Natural killer cell (primary cell): ENCODE results near the gene ANOS1. TPM values are rescaled to one million over a fixed set of nuclear protein-coding genes. Genes with fewer than 3 reads are reported as not detected.

Source experiments
- ATAC-seq, 3 donors: fragments of 150-1000 bp in 2 of 3; fragments of 200-7000 bp in 1 of 3; cut with Tn5 transposase; 1 replicate in 1 of 3; 2 replicates in 2 of 3; pipeline ENCODE4 v1.10.0; 2021; ENCODE audit warnings: mild to moderate bottlenecking in 2 of 3, moderate library complexity in 2 of 3
- DNase-seq, 2 donors: peaks; one replicate each; pipeline versions ENCODE4 v3.0.0 to v3.0.0-alpha.2; 2013 to 2021; ENCODE audit warnings: mixed read lengths in 1 of 2
- H3K27ac ChIP-seq: one replicate; pipeline ENCODE4 v1.5.1; 2013; ENCODE audit warnings: mild to moderate bottlenecking, low read length
- H3K27me3 ChIP-seq: one replicate; pipeline ENCODE4 v1.6.1; 2013; ENCODE audit warnings: low read length; ENCODE audit not compliant: control insufficient read depth, insufficient read depth
- H3K36me3 ChIP-seq: one replicate; pipeline ENCODE4 v1.6.1; 2013; ENCODE audit warnings: low read length; ENCODE audit not compliant: control insufficient read depth, insufficient read depth
- H3K4me1 ChIP-seq: one replicate; pipeline ENCODE4 v1.6.1; 2013; ENCODE audit warnings: low read length; ENCODE audit not compliant: control insufficient read depth, insufficient read depth
- H3K4me3 ChIP-seq: one replicate; pipeline ENCODE4 v1.5.1; 2013; ENCODE audit warnings: low read length
- H3K9me3 ChIP-seq: one replicate; pipeline ENCODE4 v1.6.1; 2013; ENCODE audit warnings: low read length; ENCODE audit not compliant: control insufficient read depth, insufficient read depth
- H3K27ac Mint-ChIP-seq, 2 donors: one replicate each; pipeline ENCODE4 v1.8.0; 2022; ENCODE audit warnings: mild to moderate bottlenecking in 2 of 2, mixed read lengths in 2 of 2, moderate library complexity in 1 of 2
- H3K27me3 Mint-ChIP-seq, 2 donors: one replicate each; pipeline ENCODE4 v1.8.0; 2022; ENCODE audit warnings: low read depth in 2 of 2, mixed read lengths in 2 of 2
- H3K36me3 Mint-ChIP-seq: one replicate; pipeline ENCODE4 v1.8.0; 2022; ENCODE audit warnings: mixed read lengths
- H3K4me1 Mint-ChIP-seq, 2 donors: one replicate each; pipeline ENCODE4 v1.8.0; 2022; ENCODE audit warnings: mixed read lengths in 2 of 2
- H3K4me3 Mint-ChIP-seq: one replicate; pipeline ENCODE4 v1.8.0; 2022; ENCODE audit warnings: mild to moderate bottlenecking, moderate library complexity, mixed read lengths
- H3K9me3 Mint-ChIP-seq, 2 donors: one replicate each; pipeline ENCODE4 v1.8.0; 2022; ENCODE audit warnings: mixed read lengths in 2 of 2
- CTCF ChIP-seq: fragments of 200-600 bp; IDR thresholded peaks from one replicate; pipeline ENCODE4 v1.8.0; 2022; ENCODE audit warnings: antibody characterized with exemption
- WGBS: methylation state at CpG from one replicate; pipeline ENCODE4 v1.1.7; 2013; ENCODE audit warnings: missing lambda C conversion rate; ENCODE audit not compliant: insufficient coverage; 5-methylcytosine and 5-hydroxymethylcytosine counted together
- intact Hi-C: fragments of 100-400 bp; cut with micrococcal nuclease; formaldehyde crosslinking; loops from one replicate; pipeline ENCODE4 v1.14.2; 2022
- total RNA-seq, 4 donors: library from RNA; stranded (reverse); fragments of 120-200 nt in 1 of 4; gene quantifications; one replicate each; pipeline versions ENCODE4 v1.2.3 to v1.2.4, GENCODE V29; 2013 to 2022

ANOS1 gene
- total RNA-seq, 3 donors from 2014 or later (not counting 1 experiment from before 2014, with no cell fraction given), result not detected

- WGBS, result 65% methylated on average over 2 of the region's 6 CpGs
- no peaks in the 10 kb centered on the region for H3K4me1 ChIP-seq
- Mint-ChIP-seq H3K27ac (no peak overlapping the region), H3K27me3 (peaks cover 0 to 3% of the 10 kb centered on the region in 2 donors), H3K36me3 (no peaks in the 10 kb centered on the region), H3K4me1 (no peaks in the 10 kb centered on the region), H3K9me3 (peaks cover 0 to 3% of the 10 kb centered on the region in 2 donors), H3K4me3 (no peak overlapping the region)
- no peaks in the 10 kb centered on the region for H3K9me3 ChIP-seq
- no peak overlapping the region for H3K4me3 ChIP-seq
- no peaks in the 10 kb centered on the region for H3K36me3 ChIP-seq
- TF ChIP-seq CTCF, result no peak
- ATAC-seq (no peak), DNase-seq (no peak)
- H3K27me3 ChIP-seq, result no peaks in the 10 kb centered on the region
- H3K27ac ChIP-seq, result no peak overlapping the region
- intact Hi-C loops, result no loop called here
Observed at GRCh38 chrX:8675006-8675630, 56.8 kb downstream of the ANOS1 start.

GRCh38 chrX:8673201-8673600 lies 58.7 kb downstream of the ANOS1 start:
- no peaks in the 10 kb centered on the region for H3K4me1 Mint-ChIP-seq
- H3K27me3 Mint-ChIP-seq, result peaks cover 0 to 3% of the 10 kb centered on the region in 2 donors
- WGBS, result 78% methylated on average over 5 of the region's 5 CpGs
- H3K27me3 ChIP-seq, result no peaks in the 10 kb centered on the region
- ATAC-seq (no peak), DNase-seq (no peak)
- H3K9me3 Mint-ChIP-seq, result peaks cover 0 to 3% of the 10 kb centered on the region in 2 donors
- no peak for TF ChIP-seq CTCF
- H3K9me3 ChIP-seq, result no peaks in the 10 kb centered on the region
- H3K27ac Mint-ChIP-seq, result no peak overlapping the region
- H3K4me3 Mint-ChIP-seq, result no peak overlapping the region
- no peaks in the 10 kb centered on the region for H3K36me3 Mint-ChIP-seq
- intact Hi-C loops, result no loop called here
- no peaks in the 10 kb centered on the region for H3K36me3 ChIP-seq
- H3K27ac ChIP-seq, result no peak overlapping the region
- no peaks in the 10 kb centered on the region for H3K4me1 ChIP-seq
- H3K4me3 ChIP-seq, result no peak overlapping the region

GRCh38 chrX:8672176-8672575 lies 59.8 kb downstream of the ANOS1 start:
- no peaks in the 10 kb centered on the region for H3K4me1 ChIP-seq
- H3K36me3 ChIP-seq, result no peaks in the 10 kb centered on the region
- WGBS, result 82% methylated on average over 2 of the region's 2 CpGs
- no peak for TF ChIP-seq CTCF
- Mint-ChIP-seq H3K4me1 (no peaks in the 10 kb centered on the region), H3K4me3 (no peak overlapping the region), H3K27me3 (peaks cover 0 to 3% of the 10 kb centered on the region in 2 donors), H3K27ac (no peak overlapping the region), H3K9me3 (peaks cover 0 to 3% of the 10 kb centered on the region in 2 donors), H3K36me3 (no peaks in the 10 kb centered on the region)
- no peak for DNase-seq
- H3K9me3 ChIP-seq, result no peaks in the 10 kb centered on the region
- intact Hi-C loops, result no loop called here
- no peak overlapping the region for H3K4me3 ChIP-seq
- ATAC-seq, result no peak
- no peaks in the 10 kb centered on the region for H3K27me3 ChIP-seq
- no peak overlapping the region for H3K27ac ChIP-seq

GRCh38 chrX:8668813-8669212 lies 63.1 kb downstream of the ANOS1 start:
- H3K27me3 Mint-ChIP-seq, result peaks cover 0 to 3% of the 10 kb centered on the region in 2 donors
- TF ChIP-seq CTCF, result no peak
- intact Hi-C loops, result no loop called here
- Histone ChIP-seq H3K4me3 (no peak overlapping the region), H3K27ac (no peak overlapping the region), H3K4me1 (no peaks in the 10 kb centered on the region), H3K27me3 (no peaks in the 10 kb centered on the region), H3K36me3 (no peaks in the 10 kb centered on the region), H3K9me3 (no peaks in the 10 kb centered on the region)
- H3K4me1 Mint-ChIP-seq, result no peaks in the 10 kb centered on the region
- ATAC-seq (no peak), DNase-seq (no peak)
- H3K9me3 Mint-ChIP-seq, result peaks cover 0 to 3% of the 10 kb centered on the region in 2 donors
- 24% methylated on average over 3 of the region's 8 CpGs for WGBS
- no peaks in the 10 kb centered on the region for H3K36me3 Mint-ChIP-seq
- H3K27ac Mint-ChIP-seq, result no peak overlapping the region
- H3K4me3 Mint-ChIP-seq, result no peak overlapping the region
